Stimulated activated CD8-positive, alpha-beta memory T cell treated with anti-CD3 and anti-CD28 coated beads, Interleukin-7, amount 100 ng/mL, for 1 hour (primary cell): ENCODE data around the gene SCYGR8.

ENCODE experiments used
- DNase-seq, 2 donors: peaks; one replicate each; pipeline ENCODE4 v3.0.0-alpha.2; 2020; ENCODE audit warnings: low read depth in 2 of 2

The SCYGR8 gene

DNA sequence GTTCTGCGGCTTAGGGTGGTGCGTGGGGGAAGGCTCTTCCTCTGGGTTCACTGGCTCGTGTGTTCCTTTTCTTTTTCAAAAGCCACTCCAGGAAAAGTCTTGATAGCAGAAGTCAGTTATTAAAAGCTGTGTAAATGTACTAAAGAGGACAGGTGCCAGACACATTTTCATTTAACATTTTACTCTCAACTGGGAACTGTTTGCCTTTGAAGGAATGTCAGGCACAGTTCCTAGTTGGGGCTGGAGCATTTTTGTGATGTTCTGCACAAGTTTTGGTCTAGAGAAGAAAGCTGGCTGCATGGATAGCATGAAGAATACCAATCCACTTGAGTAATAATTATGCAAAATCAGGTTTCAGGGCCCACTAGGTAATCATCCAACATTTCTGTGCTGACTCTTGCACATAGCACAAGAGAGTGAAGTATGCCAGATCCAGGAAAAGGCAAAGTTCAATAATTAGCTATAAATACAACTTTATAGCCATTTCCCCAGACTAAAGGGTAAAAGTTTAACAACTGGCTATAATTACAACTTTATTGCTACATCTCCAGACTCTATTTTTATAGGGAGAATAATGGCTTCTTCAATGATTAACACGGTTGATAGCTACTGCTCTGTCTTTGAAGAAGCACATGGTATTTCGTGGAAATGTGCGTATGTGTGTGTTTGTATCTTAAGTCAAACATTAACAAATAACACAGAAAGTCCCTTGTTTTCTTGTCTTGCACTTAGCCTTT lies 16.2 kb downstream of the SCYGR8 start:
- no peak for DNase-seq

DNA sequence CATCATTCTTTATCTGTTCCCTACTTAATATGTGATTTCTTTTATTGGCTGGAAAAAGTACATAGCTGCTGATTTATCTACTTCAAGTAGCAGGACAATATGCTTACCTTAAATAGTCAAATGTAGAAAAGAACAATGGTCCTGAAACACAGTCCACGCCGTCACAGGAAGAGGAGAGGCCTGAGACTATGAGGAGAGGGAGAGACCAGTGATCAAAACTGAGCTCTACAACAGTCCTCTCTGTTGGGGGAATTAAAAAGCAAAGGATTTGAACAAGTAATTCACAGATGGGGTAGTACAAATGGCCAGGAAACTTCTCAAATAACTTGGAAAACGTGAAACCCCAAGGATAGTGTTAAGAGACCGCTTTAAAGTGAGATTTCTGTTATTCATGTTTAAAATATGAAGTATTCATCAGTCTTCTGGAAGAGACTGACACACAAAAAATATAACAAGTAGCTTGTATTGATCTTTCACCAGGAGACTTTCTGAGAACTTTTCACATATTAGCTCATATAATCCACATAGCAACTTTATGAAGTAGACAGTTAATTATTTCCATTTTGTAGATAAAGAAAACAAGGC lies 20.2 kb downstream of the SCYGR8 start:
- no peak for DNase-seq

DNA sequence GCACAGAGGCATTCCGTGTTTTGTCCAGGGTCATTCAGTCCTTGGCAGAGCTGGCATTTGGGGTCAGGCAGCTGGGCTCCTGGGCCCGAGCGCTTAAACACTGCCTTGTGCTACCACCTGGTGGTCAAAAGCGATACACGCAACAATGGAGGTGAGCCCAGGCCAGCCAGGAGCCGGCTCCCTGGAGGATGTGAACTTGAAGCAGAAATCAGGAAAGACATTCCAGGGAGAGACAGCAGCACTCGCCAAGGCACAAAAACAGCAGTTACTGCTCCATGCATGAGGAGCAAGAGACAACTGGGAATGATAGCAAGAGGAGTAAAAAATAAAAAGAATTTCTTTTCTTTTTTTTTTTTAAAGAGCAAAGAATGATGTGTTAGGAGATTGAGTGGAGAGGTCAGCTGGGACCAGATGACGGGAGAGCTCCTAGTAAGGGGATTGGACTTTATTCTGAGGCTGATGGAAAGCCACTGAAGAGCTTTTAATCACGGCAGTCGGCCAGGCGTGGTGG lies 20.7 kb downstream of the SCYGR8 start:
- peak; percentile 6 to 13 for DNase-seq

DNA sequence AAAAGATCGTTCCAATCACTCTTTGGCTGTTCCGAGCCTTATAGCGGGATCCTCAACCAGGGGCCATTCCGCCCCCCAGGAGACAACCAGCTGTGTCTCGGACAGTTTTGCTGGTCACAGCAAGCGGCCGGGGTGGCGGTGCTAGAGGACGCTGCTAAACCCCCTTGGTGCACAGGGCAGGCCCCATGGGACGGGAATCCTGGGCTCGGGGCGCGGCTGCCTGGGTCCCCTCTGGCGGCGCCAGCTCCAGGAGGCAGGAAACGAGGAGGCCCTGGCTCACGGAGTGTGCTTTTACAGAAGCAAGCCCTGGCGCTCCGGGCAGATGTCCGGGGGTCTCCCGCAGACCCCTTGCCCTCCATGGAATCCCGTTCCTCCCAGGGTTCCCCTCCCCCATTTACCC lies 22.1 kb downstream of the SCYGR8 start:
- DNase-seq, result no peak

DNA sequence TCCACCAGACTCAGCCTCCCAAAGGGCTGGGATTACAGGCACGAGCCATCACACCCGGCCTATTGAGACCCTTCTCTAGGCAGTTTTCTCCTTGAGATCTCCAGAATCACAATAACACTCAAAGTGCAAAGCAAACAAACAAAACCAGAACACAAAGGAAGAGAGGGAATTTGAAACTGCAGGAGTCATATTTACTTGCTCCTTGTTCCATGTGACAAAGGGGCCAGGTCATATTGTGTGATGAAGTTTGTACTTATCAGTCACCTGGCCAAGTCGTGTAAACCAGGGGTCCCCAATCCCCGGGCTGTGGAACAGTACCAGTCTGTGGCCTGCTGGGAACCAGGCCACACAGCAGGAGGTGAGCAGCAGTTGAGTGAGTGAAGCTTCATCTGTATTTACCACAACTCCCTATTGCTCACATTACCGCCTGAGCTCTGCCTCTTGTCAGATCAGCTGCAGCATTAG lies 26.5 kb downstream of the SCYGR8 start:
- DNase-seq, result no peak

DNA sequence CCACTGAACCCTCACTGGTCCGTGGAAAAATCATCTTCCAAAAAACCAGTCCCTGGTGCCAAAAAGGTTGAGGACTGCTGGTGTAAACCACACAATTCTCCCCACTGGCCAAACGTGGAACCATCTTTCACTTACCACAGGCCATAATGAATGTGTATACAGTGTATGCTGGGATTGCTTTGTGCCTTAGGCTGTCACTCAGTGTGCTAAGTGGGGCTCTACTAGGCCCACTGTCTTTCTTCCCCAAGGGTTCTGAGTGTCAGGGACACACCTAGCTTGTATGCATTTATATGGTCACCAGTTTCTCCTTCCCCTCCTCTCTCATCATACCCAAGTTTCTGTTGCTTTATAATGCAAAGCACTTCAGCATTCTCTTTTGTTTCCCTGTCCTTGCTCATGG lies 27.2 kb downstream of the SCYGR8 start:
- no peak for DNase-seq

DNA sequence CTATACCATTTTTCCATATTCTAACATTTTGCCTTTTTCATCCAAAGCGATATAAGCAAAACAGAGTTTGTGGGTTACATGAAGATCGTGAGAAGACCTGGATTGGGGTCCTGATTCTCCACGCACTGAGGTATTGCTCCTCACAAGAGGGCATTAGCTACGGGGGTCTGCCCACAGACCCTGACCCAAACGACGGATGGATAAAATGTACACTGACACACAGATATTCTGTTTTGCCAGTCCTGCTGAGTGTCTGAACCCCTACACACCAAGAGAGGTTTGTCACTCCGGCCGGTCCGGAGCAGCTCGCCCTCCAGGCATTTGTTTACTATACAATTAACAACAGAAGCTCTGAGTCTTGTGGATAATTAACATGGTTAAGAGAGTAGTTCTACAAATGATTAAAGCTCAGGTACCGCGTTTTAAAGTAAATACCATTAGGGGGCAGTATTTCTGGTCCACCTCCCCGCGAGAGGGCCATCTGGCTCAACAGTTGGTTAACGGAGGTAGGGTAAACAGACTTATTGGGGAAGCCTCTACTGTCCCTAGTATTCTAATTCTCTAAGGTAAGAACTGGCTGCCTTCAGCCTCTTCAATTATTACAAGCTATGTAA lies 28.4 kb downstream of the SCYGR8 start:
- DNase-seq, result no peak

DNA sequence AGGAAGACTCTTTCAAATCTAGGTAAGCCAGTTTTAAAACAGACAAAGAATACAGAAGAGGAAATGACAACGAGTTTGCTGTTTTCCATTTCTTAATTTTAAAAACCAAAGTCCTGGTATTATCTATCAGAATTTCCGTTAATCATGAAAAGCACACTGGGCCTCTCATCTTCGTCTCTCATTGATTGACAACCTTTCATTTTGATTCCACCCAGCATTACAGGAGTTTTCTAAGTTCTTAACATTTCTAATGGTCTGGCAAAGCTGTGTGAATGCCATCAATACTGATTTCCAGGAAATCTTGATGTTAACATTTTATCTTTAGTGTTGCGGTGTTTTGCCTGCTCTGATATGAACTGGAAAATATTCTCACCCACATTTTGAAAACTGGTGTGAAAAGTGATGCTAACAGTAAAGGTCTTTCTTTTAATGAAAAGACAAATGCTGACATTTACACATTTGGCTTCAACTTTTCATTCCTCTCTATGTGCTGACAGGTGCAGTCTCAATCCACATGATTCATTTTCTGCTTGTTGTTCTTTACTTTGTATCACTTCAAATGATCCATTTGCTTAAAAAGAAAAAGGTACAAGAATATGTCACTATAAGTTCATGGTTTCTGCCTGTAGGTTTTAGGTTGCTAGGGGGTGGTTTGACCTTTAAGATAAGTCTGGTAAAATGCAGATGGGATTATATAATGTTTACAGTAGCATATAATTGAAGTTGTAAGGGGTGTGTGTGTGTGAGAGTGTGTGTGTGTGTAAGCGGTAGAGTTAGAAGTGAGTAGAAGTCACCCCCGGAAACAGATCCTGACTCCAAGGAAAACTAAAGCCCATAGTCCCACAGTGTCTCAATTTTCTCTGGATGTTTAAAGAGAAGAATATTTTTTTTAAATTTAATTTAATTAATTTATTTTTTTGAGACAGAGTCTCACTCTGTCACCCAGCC lies 29.5 kb downstream of the SCYGR8 start:
- no peak for DNase-seq

DNA sequence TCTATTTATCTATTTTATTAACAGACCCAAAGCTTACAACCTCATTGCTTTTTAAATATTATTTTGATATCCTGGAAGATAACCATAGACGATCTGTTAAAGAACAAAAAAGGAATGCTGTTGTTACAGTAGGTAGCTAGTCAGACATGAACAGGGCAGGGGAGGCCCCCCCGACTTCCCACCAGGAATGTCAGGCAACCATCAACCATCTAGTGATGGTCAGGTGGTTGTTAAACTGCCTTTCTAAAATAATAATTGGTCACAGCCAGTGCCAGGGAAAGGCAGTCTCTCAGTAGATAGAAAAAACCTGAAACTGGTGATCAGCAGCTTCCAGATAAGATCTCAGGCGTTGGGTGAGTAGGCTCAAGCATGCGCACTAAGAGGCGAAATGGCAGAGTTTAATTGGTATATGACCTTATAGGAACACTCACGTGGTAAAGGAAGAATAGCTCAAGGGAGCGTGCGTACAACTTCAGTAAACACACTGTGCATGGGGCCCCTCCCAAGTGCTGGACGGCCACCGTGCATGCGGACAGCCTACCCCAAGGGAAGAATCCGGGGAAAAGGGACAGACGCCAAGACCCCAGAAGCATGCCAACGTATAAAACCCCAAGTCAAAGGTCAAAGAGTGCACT lies 35.4 kb downstream of the SCYGR8 start:
- no peak for DNase-seq

DNA sequence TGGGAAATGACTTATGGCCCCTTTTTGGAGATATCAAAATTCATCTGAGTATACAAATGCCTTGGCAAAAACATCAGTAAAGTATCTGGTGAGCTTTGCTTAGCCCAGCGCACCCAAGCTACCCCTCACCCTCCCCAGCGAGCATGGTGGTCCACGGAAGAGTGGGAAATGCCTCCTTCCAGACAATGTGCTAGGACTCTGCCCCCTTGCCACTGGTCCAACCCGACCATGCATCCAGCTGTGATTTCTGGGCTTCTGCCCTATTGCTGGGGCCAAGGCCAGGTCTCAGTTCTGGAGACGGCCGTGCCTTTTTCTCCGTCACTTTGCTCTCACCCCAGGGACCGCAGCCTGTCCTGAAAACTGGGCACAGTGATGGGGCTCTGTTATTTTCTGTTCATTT lies 36.1 kb downstream of the SCYGR8 start:
- no peak for DNase-seq

DNA sequence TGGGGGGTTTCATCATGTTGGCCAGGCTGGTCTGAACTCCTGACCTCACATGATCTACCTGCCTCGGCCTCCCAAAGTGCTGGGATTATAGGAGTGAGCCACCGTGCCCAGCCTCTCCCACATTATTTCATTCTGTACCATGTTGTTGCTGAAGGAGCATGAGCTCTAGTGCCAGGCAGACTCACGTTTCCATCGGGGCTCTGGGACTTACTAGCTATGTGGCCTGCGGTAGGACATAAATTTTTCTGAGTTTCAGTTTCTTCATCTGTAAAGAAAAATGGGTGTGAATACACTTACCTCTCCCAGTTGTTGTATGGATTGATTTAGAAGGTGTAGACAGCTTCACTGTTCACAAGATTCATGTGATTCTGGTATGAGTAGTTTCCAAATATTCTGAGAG lies 37.1 kb downstream of the SCYGR8 start:
- no peak for DNase-seq

DNA sequence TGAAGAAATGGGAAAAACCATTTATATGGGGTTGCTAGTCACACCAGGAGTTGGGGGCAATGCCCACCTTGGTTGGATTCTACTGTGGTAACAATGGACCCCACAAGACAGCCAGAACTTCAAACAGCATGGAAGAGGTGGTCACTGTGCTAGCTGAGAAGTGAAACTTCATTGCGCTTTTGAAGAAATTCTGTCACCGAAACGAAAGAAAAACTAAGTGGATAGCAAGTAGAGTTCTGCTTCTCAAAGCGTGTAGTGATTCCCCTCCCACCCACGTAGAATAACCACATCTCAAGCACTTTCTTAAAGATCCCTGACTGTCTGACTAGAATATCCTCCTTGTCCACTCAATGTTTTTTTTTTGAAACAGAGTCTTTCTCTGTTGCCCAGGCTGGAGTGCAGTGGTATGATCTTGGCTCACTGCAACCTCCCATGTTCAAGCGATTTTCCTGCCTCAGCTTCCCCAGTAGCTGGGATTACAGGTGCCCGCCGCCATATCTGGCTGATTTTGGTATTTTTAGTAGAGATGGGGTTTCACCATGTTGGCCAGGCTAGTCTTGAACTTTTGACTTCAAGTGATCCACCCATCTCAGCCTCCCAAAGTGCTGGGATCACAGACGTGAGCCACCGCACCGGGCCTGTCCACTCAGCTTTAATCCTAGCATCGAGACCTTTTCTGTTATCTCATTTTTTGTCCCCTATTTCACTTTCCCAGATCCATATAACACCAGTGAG lies 37.9 kb downstream of the SCYGR8 start:
- no peak for DNase-seq

DNA sequence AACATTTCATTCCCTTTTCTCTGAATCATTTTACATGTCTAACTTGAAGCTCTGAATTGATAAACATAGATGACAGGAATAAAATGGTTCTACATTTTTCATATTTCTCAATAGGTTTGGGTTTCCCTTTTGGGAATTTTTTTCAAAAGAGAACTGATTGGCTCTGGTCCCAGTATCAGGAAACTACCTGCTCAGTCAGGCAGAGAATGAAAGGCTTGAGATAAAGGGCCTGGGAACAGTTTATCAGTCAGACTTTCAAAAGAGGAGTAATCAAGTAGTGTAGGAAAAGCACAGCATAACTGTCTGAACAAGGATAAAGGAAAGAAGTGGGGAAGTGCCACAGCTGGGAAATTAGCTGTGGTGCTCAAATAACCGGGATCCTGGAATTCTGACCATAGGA lies 39.6 kb downstream of the SCYGR8 start:
- no peak for DNase-seq

DNA sequence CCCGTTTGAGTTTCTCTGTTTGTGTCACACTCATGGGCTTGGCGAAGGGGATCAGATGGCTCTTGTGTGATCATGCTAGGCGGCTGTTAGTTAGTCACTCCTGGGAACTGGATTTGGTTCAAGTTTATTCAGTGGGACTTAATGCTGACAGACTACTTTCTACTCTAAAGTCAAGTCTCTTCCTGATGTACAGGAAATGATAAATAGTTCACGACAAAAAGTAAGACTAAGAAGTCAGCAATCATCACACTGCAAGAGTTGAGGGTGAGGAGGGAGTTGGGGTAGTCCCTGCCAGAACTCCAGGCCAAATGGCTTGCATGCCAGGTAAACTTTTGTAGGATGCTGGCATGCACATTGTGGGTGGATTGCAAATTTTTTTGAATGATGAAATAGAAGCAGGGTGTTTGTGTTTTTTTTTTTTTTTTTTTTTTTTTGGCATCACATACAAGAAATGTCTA lies 42.9 kb downstream of the SCYGR8 start:
- no peak for DNase-seq

DNA sequence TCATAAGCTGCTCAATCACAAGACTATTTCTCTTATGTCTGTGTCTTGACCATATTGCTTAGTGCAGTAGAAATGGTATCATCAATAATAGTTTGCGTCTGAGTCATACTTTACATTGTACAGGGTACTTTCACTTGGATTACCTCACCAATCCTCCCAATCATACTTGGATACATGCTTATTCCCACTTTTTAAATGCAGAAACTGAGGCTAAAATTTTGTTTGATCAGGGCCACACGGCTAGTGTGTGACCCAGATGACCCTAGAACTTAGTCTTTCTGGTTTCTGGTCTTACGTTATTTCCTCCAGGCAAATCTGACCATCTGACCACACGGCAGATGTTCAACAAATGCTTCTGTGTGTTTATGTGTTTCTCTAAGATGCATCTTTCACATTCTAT lies 44.1 kb downstream of the SCYGR8 start:
- no peak for DNase-seq

DNA sequence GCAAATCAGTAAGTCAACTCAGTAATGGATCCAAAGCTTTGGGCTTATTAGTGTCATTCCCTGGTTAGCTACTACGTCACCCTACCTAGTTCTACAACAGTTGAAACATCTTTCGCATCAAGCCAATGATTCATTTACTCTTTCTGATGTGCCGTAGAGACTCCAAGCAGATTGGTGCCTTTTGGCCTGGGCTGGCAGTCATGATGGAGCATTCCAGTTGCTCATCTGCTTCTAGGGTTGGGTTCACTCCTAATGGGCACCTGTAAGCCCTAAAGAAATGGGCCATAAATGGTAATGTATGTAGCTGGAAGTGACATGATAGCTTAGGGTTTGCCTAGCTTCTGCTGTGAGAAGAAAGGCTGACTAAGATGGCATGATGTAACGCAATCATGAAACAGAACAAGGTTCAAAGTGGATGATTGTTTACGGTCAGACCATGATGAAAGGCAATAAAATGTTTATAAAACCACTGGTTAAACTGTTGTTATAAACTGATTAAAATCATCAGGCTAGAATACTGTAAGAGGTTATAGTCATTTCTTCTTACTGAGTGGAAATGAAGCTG lies 47.5 kb downstream of the SCYGR8 start:
- DNase-seq, result no peak
